ENCODE measurements around the gene TMEM165. TPM values are rescaled to one million over a fixed set of nuclear protein-coding genes. Genes with fewer than 3 reads are reported as not detected.

The TMEM165 gene
- total RNA-seq, 4 donors from 2014 or later, result 82.5 to 129 (median 98.3) TPM

- Histone ChIP-seq H3K36me3 (peaks cover 20% of the 10 kb centered on the region), H3K9me3 (no peaks in the 10 kb centered on the region), H3K4me3 (no peak overlapping the region), H3K27ac (no peak overlapping the region), H3K27me3 (no peaks in the 10 kb centered on the region), H3K4me1 (peaks cover 17% of the 10 kb centered on the region)
- DNase-seq (ENCODE audit: low spot score in 2 of 2), result no peak
- no peak for TF ChIP-seq EP300 (IDR thresholded peaks at IDR 0.05)
- TF ChIP-seq POLR2AphosphoS5 (IDR thresholded peaks at IDR 0.05), result no peak
- no peak for TF ChIP-seq CTCF (IDR thresholded peaks at IDR 0.05)
- no peak for TF ChIP-seq POLR2A (IDR thresholded peaks at IDR 0.05)
- 97% methylated on average over 2 of the region's 2 CpGs for WGBS
These were observed 10.8 kb downstream of the TMEM165 start for GRCh38 chr4:55406545-55406944.

DNA sequence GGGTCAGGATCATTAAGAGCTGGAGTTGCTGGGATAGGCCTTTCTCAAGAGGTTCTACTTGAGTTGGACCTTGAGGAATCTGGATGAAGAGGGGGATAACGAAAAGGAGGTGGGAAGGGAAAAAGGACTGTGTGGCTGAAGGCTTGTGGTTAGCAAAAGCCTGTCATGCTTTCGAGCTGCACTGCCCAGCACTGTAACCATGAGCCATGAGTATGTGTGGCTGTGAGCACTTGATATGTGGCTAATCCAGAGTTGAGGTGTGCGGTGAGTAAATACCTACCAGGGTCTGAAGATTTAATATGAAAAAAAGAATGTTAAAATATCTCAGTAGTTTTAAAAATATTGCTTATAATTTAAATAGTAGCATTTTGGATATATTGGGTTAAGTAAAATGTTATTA is 11.4 kb downstream of the TMEM165 start:
- WGBS, result 89% methylated on average over 3 of the region's 3 CpGs
- Histone ChIP-seq H3K36me3 (peaks cover 26% of the 10 kb centered on the region), H3K4me1 (peaks cover 17% of the 10 kb centered on the region), H3K27ac (no peak overlapping the region), H3K27me3 (no peaks in the 10 kb centered on the region), H3K4me3 (no peak overlapping the region), H3K9me3 (no peaks in the 10 kb centered on the region)
- TF ChIP-seq EP300 (IDR thresholded peaks at IDR 0.05) (no peak), CTCF (IDR thresholded peaks at IDR 0.05) (no peak), POLR2A (IDR thresholded peaks at IDR 0.05) (no peak), POLR2AphosphoS5 (IDR thresholded peaks at IDR 0.05) (no peak)
- DNase-seq (ENCODE audit: low spot score in 2 of 2), result no peak

DNA sequence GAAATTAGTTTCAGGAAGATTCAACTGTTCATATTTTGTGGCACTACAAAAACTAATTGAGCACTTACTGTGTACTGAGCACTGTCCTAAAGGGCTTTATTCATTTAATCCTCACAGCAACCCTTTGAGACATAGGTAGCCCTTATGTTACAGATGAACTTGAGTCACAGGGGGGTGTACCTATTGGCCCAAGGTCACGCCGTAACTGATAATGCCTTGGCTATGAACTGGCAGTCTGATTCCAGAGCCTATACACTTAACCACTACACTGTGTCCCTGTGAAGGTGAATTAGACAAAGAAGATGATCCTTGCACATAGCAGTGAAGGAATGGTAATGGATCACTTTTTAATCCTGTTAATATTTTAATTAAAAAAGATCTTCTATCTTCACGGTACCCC is 12.0 kb downstream of the TMEM165 start:
- TF ChIP-seq POLR2A (IDR thresholded peaks at IDR 0.05), result no peak
- no peak for TF ChIP-seq CTCF (IDR thresholded peaks at IDR 0.05)
- Histone ChIP-seq H3K36me3 (peaks cover 27% of the 10 kb centered on the region), H3K4me1 (peaks cover 17% of the 10 kb centered on the region), H3K4me3 (no peak overlapping the region), H3K27ac (no peak overlapping the region), H3K27me3 (no peaks in the 10 kb centered on the region), H3K9me3 (no peaks in the 10 kb centered on the region)
- no peak for DNase-seq (ENCODE audit: low spot score in 2 of 2)
- 97% methylated on average over 3 of the region's 3 CpGs for WGBS

GRCh38 chr4:55409468-55410171 is 13.9 kb downstream of the TMEM165 start:
- no peak for DNase-seq (ENCODE audit: low spot score in 2 of 2)
- Histone ChIP-seq H3K27me3 (no peaks in the 10 kb centered on the region), H3K27ac (no peak overlapping the region), H3K9me3 (no peaks in the 10 kb centered on the region), H3K36me3 (peaks cover 34% of the 10 kb centered on the region), H3K4me1 (peaks cover 17% of the 10 kb centered on the region), H3K4me3 (no peak overlapping the region)
- TF ChIP-seq POLR2AphosphoS5 (IDR thresholded peaks at IDR 0.05) (no peak), EP300 (IDR thresholded peaks at IDR 0.05) (no peak), CTCF (IDR thresholded peaks at IDR 0.05) (no peak), POLR2A (IDR thresholded peaks at IDR 0.05) (no peak)
- WGBS, result 54% methylated on average over 10 of the region's 10 CpGs

DNA sequence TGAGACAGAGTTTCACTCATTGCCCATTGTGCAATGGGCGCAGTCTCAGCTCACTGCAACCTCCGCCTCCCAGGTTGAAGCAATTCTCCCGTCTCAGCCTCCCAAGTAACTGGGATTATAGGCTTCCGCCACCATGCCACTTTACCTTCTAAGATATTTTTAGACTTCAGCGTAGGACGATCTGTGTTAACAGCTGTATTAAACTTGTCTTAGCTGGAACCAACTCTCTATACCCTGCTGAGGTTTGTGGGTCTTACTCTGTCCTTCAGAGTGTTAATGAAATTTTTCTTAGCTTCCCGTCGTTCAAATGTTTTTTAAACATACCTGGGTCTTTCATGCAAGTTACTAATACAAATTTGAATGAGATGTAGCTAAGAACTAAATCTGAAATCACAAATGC is 14.7 kb downstream of the TMEM165 start:
- no peak for TF ChIP-seq POLR2AphosphoS5 (IDR thresholded peaks at IDR 0.05)
- no peak for TF ChIP-seq CTCF (IDR thresholded peaks at IDR 0.05)
- no peak for TF ChIP-seq EP300 (IDR thresholded peaks at IDR 0.05)
- TF ChIP-seq POLR2A (IDR thresholded peaks at IDR 0.05), result no peak
- H3K36me3 ChIP-seq, result peaks cover 35% of the 10 kb centered on the region
- WGBS, result 85% methylated on average over 8 of the region's 8 CpGs

More for the DNA sequence above, 14.7 kb downstream of the TMEM165 start:
- no peak for DNase-seq (ENCODE audit: low spot score in 2 of 2)
- Histone ChIP-seq H3K4me3 (no peak overlapping the region), H3K27me3 (no peaks in the 10 kb centered on the region), H3K9me3 (no peaks in the 10 kb centered on the region), H3K4me1 (peaks cover 17% of the 10 kb centered on the region), H3K27ac (no peak overlapping the region)
